Stimulated activated CD4-positive, alpha-beta T cell treated with anti-CD3 and anti-CD28 coated beads, TNF-alpha, amount 100 ng/mL, for 48 hours (primary cell): Measurements from ENCODE around the gene BCKDHB.
"Not testable (repeated sequence)": the region's sequence is repeated elsewhere in the genome, so short reads cannot be mapped to it uniquely, and the experiment has no call there.

ENCODE experiments used
- DNase-seq, 3 donors: peaks; one replicate each; pipeline ENCODE4 v3.0.0-alpha.2; 2020; ENCODE audit warnings: low read depth in 3 of 3

BCKDHB gene

DNA sequence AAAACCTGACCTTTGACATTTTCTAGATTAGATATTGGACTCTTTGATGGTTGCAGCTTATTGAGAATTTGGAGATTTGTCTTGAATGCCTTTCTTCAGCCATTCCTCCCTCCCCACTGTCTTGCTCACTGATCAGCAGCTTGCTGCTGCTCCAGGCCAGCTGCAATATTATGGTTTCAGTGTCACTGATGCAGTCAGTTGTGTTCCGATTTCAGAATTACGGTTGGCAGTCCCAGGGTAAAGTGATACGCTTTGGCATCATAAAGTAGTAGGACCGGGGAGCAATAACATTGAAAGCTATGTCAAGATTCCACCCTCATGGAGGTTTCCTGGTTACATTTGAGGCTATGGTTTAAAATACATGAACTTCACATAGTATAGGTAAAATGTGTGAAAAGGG is 152.6 kb downstream of the BCKDHB start:
- no peak for DNase-seq

DNA sequence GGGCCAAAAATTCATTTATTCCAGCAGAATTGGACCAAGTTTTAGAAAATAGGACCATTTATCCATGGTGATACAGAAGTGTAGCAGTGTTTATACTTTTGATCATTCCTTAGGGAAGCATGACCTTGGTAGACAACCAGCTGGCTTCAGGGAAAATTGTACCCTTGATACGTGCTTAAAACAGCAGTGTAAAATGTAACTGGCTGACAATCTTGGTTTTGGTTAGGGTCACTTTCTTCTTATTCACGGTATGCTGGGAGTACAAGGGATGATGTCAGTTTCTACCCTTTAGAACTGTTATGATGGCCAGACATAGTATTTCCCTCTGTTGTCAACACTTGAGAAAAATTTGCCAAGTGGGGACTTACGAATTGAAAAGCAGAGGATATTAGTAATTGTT is 157.1 kb downstream of the BCKDHB start:
- DNase-seq = no peak

DNA sequence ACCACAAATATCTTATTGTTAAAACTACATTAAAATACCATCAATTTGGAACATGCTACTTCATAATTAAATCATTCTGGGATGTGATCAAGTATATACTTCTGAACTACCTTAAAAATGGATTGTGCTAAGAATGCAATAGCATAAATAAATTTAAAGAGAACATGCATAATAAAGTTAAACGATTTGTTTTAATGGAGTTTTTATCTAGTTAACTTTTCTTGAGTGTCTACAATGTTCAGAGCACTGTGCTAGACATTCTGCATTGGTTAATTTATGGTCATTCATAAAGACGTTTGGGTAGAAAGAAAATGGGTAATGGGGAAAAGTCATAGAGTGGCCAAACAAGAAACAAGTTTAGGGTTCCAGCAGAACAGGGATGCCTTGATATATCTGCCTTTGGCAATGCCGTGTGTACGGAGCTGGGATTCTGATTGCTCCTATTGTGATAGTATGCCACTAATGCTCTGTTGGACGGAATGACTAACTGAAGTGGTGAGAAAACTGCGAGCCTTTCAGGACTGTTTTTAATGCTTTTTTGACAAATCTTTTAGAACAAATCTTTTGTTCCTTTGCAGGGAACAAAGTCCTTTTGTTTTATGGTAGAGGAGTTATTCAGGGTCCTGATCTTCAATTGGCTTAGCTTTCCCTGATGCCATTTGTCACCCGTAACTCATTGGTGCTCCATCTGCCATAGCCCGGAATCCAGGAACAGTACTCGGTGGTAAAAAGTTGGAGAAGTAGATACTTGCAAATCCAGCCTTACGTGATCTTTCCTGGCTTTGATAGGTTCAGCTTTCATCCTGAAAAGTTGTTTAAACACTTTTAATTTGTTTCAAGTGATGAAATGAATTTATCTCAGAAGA is 162.6 kb downstream of the BCKDHB start:
- DNase-seq = no peak

DNA sequence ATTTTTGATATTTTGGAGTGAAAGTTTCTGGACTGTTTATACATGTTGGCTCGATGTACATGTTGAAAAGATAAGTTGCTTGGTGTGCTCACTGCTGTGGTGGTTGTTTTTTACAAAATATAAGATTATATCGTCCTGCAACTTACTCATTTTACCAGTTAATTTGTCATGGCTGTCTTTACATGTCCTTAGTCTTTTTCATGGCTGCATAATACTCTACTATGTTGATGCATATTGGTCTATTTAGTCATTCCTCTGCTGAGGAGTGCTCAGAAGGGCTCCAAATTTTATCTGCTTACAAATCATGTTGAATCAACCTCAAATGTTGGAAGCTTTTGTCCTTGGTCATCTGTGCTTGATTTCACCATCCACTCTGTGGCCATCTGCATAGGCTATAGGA is 164.6 kb downstream of the BCKDHB start:
- no peak for DNase-seq

DNA sequence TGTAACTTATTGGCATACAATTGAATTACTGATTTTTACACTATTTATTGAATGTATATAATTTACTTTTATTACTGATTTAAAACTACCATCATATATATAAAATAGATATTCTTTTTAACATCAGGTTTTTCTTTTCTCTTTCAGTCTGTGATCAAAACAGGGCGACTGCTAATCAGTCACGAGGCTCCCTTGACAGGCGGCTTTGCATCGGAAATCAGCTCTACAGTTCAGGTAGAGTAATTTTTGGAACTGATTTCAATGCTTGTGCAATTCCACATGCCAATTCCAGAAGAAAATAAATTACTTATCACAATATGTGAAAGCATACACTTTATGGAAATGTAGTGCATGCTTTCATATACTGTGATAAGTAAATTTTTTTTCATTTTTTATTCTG is 166.5 kb downstream of the BCKDHB start:
- no peak for DNase-seq

DNA sequence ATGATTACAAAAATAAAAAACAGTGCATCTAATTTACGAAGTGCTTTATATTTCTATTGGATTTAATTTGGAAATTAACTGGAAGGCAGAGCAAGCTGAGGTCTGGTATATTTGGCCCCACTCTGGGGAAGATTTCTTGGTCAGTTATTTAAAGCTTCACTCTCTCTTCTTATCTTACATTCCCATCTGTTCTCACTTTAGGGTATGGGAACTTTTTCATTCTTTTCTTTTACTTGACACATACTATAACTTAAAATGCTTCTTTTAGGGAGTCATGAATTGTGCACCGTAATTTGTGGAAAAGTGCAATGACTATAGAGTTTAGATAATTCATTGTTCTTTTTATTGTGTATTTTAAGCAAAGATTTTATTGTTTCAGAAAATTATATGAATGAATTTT is 170.4 kb downstream of the BCKDHB start:
- DNase-seq = no peak

DNA sequence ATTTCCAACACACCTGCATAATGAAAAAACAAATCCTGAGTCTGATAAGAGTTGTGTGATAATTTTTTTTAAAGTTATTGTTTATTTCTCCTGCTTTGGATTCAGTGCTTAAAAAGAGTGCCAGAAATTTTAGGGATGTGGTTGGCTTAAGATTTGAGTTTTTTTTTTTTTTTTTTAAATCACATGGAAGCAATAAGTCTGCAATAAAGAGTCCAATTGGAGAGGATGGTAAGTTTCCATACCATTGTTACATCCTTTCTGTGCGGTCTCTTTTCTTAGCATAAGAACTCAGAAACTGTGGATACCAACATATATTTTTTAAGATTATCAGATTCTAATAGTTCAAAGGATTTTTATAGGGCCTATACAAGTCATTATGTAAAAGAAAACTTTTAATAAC is 171.0 kb downstream of the BCKDHB start:
- DNase-seq = no peak

DNA sequence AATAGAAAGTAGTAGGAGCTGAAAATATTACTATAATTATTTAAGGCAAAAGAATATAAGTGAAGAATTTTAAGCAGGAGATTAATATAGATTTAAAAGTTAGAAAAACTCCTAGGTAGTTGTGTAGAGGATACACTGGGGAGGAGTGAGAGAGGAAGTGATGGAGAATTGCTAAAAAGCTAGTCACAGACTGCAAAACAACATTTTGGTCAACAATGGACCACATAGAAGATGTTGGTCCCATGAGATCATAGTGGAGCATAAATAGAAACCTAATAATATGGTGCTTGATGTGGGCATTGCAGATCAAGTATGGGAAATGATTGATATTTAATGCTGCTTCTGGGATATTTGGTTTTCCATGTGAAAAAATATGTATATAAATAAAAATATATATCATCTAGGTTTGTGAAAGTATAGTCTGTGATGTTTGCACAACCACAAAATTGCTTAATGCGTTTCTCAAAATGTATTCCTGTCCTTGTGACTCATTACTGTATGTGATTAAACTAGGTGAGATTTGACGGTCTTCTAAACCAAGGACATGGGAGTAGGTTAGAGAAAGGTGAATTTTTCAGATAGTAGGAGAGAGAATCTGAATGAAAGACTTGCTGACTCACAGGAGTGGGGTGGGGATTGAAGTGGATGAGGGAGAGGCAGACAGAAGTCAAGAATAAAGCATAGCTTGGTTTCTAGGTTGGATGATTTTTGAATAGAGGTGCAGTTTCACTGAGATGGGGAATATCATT is 174.0 kb downstream of the BCKDHB start:
- no peak for DNase-seq

DNA sequence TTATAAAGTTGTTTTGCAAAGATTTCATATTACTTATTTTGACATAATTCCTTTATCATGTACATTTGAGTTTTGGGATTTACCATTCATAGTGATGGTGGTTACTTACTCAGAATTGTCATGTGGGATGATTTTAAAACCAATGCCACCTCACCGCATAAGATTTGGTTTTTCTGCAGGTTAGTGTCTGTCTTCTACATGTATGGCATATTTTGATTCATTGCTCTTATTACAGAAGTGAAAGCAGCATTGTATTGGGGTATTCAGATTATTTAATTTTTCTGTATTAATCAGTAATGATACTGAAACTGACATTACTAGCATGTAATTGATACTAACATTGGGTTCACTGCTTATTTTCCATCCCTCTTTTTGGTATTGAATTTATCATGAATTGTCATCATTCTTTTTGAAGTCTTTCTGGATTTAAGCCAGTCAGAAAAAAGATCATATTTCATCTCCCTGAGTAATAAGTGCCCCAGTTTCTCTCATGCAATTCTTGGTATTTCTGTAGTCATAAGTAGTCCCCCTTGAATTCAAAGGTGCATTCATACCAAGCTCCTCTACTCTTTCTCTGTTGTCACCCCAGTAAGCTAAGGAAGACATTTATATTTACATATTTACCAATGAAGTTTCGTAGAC is 176.6 kb downstream of the BCKDHB start:
- DNase-seq = no peak

DNA sequence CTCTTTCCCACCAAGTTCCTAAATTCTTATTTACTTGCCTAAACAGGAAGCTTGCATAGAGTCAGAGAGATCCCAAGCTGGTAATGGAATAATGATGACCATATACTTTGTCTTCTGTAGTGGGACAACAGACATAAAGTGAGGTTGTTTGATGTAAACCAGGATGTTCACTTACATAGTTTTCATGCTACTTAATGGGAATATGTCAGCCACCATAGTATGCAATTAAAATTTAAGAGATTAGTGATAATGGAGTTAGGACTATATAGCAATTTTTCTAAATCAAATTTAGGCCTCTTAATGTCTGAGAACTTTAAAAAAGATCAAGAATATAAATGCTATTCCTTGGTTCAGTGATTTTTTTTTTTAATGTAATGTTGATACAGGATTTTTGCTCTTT is 180.6 kb downstream of the BCKDHB start:
- DNase-seq = no peak

DNA sequence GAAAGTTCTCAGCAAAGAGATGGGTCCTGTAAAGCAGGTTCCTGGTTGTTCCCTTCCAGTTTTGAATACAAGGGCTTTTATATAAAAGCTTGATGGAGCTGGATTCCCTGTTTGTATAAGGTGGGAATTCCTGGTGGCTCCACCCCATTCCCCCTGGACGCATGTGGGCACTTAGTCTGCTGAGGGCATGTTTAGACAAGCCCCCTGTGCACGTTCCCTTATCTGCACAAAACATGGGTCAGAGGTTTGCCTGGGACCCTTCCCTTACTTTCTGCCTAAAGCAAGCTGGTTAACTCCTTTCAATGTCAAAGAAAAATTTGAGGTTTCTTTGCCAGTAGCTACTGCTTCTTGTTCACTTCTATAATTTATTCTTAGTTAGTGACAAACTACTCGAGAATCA is 181.1 kb downstream of the BCKDHB start:
- no peak for DNase-seq

DNA sequence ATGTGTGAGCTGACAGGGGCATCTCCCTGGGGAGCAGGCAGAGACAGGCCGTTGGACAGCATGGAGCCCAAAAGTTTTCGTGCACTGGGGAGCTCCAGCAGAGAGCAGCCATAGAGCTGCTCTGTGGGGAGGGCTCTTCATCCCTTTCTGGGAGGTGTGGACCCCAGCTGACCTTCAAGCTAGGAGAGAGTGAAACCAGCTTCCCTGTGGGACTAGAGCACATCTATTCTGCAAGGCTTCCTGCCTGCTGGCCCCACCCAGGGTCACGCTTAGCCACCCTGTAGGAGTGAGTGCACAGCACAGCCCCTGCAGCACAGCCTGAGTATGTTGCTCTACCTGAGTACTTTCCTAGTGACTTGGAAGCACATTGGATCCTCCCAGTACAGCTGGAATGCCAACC is 183.3 kb downstream of the BCKDHB start:
- DNase-seq = no peak

DNA sequence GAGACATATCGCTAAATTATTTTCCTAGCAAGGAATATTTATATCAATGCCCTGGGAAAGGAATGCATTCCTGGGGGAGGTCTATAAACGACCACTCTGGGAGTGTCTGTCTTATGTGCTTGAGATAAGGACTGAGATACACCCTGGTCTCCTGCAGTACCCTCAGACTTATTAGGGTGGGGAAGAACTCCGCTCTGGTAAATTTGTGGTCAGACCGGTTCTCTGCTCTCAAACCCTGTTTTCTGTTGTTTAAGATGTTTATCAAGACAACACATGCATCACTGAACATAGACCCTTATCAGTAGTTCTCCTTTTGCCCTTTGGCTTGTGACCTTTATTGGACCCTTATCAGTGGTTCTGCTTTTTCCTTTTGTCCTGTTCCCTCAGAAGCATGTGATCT is 188.1 kb downstream of the BCKDHB start:
- not testable (repeated sequence) for DNase-seq

DNA sequence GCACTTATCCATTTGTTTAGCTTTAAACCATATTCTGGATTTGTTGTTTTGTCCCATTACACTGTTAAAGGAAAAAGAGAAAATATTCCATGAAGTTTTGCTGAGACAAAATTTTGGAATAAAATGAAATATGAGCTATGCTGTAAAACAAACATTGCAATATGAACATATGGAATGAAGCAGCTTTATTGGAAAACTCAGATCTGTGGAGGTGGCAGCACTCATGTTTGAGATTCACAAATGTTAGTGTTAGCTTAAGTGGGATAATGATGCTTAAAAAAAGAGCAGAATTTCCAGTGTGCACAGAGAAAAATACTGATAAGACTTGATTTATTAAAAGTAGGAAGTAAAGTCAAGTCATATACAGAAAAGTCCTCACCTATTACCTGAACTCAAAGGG is 196.2 kb downstream of the BCKDHB start:
- no peak for DNase-seq

DNA sequence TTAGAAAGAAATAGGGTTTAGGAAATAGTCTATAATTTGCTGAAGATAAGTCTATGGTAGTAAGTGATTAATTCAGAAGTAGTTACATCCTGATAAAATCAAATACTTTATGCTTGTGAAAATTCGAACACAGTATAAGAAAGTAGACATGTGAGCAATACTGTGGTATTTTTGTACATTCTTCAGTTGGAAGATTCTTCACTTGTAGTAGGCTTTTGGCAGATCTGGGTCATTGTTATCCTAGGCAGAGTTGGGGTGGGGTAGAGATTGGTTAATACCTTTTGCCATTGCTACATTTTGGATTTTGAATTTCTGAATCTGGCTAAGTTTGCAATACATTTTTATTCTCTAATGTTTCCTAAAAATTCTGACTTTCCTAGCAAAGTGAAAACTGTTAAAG is 197.5 kb downstream of the BCKDHB start:
- no peak for DNase-seq

DNA sequence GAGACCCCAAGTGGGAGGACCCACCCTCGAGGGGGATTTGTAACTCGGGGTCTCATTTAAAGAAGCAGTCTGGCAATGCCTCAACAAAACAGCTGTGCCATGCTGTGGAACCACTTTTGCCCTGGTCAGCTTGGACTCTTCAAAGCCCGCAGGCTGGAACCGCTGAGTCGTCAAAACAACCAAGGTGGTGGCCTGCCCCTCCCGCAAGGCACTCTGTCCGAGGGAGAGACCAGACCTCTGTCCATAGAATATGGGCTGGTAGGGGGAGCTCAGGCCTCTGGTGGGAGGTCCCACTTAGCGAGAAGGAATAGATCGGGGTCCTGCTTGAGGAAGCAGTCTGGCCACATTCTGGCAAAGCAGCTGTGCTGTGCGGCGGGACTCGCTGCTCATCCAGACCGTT is 208.1 kb downstream of the BCKDHB start:
- DNase-seq = no peak

DNA sequence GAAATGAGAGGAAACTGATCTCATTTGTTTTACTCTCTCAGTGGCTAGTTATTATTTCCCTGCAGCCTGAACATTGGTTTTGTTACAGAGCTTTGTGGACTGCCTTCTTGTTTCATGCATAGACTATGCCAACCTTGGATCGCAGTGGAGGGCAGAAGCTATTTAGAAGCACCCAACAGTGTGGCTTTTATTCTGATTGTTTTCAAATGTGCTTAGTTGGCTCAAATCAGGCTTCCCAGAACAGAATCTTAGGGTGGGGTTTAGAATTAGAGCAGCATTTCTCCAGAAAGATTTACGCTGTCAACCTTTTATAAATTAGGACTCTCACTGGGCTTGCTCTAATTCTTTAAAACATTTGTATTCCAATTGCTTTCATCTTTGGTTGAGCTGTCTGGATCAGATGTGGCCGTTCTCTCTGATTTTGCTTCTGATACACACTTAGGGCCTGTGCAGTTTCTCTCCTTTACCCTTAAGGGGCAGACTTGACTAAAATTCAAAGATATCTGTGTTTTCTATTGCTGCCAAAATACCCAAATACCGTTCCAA is 210.3 kb downstream of the BCKDHB start:
- no peak for DNase-seq

DNA sequence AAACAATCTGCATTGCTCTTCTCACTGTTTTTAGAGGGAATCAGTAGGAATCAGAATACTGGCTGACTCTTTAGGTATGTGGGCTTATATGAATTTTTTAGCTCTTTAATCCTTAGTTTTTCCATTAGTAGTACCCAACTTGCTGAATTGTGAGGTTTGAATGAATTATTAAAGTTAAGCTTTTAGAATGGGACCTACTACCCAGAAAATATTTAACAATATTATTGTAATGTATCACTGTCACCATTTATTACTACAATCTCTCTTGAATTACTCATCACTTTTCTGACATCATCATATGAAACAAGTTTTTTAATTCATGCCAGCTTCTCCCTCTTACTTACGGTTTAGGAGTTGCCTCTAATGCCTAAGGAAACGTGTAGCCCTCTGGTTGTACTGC is 212.7 kb downstream of the BCKDHB start:
- no peak for DNase-seq

DNA sequence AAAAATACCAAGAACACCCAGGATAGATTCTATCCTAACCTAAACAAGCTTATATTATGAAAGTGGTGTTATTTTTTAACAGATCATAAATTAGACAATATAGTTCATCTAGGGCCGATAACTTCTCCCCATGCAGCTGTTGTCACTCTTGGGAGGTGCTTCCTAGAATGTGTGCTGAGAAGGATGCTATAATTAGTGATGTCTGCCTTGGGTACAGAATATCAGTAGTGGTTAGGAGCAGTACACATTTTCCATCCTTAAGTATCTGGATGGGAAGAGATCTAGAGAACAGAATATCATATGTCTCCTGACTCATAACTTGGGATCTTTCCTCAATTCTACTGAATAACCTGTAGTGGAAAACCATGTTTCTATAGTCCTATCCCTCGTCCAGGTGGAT is 214.5 kb downstream of the BCKDHB start:
- DNase-seq = no peak

DNA sequence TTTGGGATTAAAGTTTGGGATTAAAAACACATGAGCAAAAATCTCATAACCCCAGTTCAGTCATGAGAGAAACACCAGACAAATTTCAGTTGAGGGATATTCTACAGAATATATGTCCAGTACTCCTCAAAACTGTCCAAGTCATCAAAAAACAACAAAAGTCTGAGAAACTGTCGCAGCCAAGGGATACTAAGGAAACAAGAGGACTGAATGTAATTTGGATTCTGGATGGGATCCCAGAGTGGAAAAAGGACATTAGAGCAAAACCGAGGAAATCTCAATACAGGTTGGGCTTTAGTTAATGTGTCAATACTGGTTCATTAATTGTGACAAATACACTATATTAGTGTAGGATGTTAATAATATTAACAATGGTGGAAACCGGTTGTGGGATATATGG is 219.3 kb downstream of the BCKDHB start:
- DNase-seq = no peak

DNA sequence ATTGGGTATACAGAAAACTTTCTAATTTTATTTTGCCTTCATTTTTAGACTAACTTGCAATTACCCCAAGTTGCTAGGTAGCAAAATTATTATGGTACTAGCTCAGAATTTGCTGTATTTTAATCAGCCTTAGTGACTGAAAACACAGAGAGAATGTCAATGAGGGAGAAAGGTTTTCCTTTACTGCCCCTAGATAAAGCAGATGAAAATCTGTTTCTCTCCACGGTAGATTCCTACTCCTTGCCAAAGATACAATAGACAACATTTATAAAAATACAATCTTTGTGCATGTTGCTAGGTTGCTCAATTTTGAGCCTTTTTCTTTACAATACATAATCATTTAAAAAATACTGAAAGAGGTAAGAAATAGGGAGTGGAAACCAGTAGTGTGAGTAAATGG is 222.2 kb downstream of the BCKDHB start:
- no peak for DNase-seq

DNA sequence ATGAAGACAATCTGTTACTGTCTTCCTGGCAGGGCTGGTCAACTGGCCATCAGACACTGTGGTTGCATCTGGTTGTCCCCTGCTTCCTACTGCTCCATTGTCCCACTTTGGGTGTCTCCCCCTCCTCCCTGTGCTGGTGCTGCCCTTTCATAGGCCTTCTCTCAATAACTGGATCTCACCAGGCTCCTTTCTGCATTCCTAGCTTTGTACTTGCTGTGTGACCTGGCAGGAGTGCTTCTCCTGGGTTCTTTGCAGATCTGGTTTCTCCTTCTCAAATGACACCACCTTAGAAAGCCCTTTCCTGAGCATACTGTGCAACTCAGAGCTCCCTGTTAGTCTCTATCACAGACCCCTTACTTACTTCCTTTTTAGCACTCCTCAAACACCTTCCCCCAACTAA is 223.0 kb downstream of the BCKDHB start:
- DNase-seq = no peak

DNA sequence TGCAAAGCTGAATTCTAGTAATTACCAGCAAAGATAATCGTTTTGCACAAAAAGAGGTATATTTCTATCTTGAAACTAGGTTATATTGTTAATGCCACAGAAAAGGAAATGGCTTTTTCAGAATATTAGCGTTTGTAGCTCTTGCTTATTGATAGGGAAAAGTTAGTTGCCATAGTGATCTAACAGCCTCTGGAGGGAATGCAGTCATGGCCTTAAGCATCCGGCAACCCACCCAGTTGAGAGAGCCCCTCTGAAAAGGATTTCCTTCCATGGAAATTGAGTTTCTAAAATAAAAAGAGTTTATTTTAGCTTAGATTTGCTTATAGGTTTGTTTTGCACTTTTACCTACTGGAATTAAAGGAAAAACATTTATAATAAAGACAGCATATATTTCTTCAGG is 224.5 kb downstream of the BCKDHB start:
- no peak for DNase-seq
